ENCODE results near the gene SPP1. TPM values are rescaled to one million over a fixed set of nuclear protein-coding genes. Genes with fewer than 3 reads are reported as not detected.

The SPP1 gene
- polyA plus RNA-seq, 3 donors: 16.3 to 23.4 (median 17.1) TPM

DNA sequence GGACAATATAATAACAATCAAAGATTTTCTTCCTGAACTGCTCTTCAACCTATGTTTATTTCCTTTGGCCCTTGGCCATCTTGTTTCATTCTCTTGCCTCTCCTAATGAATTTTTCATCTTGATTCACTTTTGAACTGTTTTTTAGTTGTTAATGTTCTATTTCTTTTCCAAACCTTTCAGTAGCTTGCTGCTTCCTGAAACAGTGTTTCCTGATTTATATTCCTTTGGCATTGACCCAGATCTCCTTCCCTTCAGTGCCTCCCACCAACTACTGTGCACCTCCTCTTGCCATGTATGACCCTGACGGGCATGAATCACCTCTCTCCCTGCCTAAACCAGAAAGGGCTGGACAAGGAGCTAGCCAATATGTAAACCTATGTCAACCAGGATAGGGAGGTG lies 25.6 kb upstream of the SPP1 start:
- WGBS, 3 donors: 32 to 38% (median 38%) methylated on average over 1 of the region's 1 CpG
- no peak overlapping the region for H3K27ac ChIP-seq (ENCODE audit: low read depth, low read length)

DNA sequence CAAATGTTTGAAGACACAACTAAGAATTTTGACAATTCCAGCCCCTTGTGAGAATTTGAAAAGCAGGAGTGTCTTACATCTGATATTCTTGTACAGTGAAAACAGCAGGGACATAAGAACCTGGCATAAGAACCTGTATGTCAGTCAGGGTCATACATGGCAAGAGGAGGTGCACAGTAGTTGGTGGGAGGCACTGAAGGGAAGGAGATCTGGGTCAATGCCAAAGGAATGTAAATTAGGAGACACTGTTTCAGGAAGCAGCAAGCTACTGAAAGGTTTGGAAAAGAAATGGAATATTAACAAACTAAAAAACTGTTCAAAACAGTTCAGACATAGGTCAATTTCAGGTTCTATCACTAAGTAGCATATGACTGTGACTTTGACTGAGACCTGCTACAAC lies 25.0 kb upstream of the SPP1 start:
- H3K27ac ChIP-seq (ENCODE audit: low read depth, low read length): no peak overlapping the region

DNA sequence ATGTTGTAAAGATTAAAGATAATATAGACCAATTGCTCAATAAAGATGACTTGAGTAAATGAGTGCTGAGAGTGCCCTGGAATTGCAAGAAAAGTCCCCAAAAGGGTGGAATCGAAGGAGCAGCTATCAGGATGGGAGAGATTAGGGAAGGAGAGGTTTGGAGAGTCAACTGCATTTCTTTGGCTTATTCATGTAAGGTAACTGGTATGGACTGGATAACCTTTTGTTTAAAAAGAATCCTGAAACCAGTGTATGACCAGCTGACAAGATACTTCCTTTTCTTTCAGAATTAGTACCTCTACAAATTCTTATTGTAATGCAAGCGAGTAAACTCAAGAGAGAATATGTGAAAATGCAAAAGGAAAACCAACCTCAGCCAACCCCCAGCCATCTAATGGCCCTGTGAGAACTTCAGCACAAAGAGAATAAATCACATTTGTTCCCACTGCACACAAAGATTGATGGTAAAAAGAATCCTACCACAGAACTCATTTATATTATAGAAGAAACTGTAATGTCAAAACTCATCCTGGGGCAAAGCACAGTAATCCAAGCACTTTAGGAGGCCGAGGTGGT lies 24.5 kb upstream of the SPP1 start:
- 84 to 90% (median 85%) methylated on average over 3 of the region's 3 CpGs for WGBS, 3 donors
- no peak overlapping the region for H3K27ac ChIP-seq (ENCODE audit: low read depth, low read length)

DNA sequence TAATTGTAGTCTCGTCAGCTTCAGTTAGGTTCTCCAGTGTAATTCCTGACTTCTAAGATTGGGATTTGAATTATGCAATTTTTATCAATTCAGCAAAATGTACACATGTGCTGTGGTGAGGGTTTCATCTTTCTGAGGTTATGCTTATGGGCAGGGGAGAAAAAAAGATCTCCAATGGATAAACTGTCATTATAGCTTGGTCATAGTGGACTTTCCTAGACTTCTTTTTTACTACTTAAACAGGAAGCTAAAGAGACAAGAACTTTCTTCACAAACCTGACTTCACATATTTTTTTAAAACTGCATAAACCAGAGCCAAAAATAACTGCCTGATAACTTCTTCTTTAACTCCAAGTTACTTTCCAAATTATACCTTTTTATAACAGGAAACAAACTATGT lies 21.7 kb upstream of the SPP1 start:
- 65 to 77% (median 67%) methylated on average over 1 of the region's 1 CpG for WGBS, 3 donors
- H3K27ac ChIP-seq (ENCODE audit: low read depth, low read length): no peak overlapping the region

DNA sequence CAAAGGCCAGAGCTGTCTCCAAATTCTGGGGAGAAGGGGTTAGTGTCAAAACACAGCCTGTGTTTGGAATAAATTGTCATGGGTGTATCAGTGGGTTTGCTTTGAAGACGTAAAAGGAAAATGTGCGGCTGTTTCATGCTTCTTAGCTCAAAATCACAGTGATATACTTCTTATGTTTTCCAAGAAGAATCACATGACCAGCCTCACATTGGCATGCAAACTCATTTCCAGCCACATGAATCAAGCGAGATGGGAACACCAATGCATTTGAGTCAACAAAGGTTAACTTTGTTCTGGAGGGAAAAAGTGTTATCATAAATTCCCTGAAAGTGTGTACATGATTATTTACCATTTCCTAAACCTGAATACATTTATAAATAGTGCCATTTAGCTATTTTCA lies 19.0 kb upstream of the SPP1 start:
- no peak overlapping the region for H3K27ac ChIP-seq (ENCODE audit: low read depth, low read length)
- 74 to 87% (median 84%) methylated on average over 3 of the region's 3 CpGs for WGBS, 3 donors

DNA sequence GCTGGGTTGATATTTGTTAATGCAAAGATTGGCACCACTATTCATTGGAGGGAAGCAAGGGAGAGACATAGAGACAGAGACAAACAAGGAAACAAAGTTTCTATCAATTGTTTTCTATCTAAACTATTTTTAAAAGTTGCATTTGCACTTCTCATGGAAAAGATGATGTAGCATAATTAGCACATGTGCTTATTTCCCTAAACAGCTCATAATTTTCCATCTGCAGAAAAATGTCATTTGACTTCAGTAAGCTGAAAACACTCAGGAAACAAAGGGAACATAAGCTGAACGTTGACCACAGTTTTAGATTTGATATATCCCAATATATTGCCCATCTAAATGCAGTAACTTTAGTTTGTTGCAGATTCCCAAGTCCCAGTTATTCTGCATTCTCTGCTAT lies 18.5 kb upstream of the SPP1 start:
- 36 to 54% (median 51%) methylated on average over 1 of the region's 1 CpG for WGBS, 3 donors

DNA sequence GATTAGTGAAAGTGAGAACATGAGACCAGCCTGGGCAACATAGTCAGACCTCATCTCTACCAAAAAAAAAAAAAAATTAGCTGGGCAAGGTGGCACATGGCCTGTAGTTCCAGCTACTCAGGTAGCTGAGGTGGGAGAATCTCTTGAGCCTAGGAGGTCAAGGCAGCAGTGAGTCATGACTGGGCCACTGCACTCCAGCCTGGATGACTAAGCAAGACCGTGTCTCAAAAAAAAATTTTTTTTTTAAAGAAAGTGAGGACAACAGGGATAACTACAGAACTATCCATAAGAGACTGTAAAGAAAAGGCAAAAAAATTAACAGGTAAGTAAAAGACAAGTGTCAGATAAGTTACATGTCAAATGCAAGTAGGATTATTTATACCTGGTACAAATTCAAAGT lies 13.5 kb upstream of the SPP1 start:
- 40 to 71% (median 49%) methylated on average over 1 of the region's 1 CpG for WGBS, 3 donors

More for the DNA sequence above, 18.5 kb upstream of the SPP1 start:
- H3K27ac ChIP-seq (ENCODE audit: low read depth, low read length): no peak overlapping the region

DNA sequence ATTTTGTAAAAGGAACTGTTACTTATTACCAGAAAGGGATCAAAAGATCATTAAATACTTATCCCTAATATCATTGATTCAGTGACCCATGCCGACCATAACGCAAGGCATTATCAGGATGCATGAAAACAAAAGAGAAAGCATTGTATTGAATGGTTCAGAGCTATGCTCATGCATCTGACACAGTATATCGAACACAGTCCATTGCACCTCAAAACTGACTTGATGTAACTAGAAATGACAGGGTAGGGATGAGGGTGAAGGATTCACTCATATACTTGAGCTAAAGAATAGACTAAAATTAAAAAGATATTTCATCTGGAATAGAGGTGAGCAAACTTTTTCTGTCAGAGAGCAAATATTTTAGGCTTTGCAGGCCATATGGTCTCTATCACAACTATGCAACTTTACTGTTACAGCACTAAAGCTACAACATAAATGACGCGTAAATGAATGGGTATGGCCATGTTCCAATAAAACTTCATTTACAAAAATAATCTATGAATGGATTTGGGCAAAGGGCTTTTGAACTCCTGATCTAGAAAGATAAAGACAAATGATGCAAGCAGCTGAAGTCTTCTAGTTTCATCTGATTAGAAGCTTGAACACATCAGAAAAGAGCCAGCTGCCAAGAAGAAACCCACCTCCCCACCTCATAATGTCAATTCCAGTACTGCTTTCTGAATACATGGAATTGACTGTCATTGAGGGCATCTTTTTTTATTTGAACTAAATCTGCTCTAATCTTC lies 12.9 kb upstream of the SPP1 start:
- H3K27ac ChIP-seq (ENCODE audit: low read depth, low read length): no peak overlapping the region
- 73 to 80% (median 77%) methylated on average over 5 of the region's 5 CpGs for WGBS, 3 donors

More for the DNA sequence above, 13.5 kb upstream of the SPP1 start:
- H3K27ac ChIP-seq (ENCODE audit: low read depth, low read length): no peak overlapping the region

DNA sequence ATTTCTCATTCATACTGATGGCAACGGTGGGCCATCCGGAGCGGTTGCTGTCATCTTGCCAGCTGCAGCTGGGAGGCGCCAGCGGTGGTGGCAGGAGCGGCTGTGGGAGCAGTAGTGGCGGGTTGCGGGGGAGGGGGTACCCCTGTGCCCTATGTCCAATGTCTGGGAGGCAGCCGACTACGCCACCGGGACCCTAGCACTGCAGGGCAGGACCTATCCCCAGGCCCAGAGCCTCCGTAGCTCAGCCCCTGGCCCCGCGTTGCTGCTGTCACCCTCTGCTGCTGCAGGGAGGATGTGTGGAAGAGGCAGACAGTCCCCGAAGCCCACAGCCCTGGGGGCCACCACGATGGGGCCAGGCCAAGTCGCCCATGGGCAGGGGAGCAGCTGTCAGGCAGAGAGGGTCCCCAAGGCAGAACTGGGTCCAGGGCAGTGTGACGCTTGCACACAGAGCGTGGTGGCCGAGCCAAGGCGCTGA lies 10.0 kb upstream of the SPP1 start:
- WGBS, 3 donors: 93 to 96% (median 94%) methylated on average over 20 to 21 of the region's 21 CpGs
- no peak overlapping the region for H3K27ac ChIP-seq (ENCODE audit: low read depth, low read length)

DNA sequence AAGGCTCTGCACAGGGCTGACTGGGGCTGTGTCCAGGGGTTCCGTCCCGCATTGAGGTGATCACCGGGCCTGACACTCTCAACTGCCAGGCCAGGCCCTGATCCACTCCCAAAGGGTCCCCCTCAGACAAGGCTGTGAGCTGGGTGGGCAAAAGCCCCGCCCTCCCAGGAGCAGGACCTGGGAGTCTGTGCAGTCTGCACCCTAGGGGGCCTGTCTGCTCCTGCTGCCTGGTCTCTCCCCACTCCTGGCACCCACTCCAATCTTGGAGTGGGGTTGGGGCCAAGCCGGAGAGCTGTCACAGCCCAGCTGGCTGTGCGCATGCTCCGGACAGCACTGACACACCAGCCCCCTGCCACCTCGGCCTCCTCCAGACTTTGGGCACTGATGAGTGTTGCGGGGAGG lies 9.4 kb upstream of the SPP1 start:
- H3K27ac ChIP-seq (ENCODE audit: low read depth, low read length): no peak overlapping the region
- 92 to 97% (median 95%) methylated on average over 9 of the region's 9 CpGs for WGBS, 3 donors

DNA sequence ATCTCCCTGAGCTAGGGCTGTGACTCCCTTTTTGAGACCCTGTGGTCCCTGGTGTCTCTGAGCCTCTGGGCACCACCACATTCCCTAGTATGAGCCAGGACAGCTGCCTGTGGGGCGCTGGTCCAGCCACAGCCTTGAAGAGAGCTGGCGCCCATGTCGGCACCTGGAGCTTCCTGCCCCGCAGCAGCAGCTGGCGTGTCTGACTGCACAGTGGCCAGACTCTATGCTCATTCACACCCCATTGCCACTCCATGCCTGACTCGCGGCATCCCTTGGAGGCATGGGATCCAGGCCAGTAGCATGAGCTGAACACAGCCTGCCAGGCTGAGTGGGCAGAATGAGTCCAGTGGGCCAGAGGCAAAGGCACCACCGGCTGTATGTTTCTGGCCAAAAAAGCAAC lies 8.3 kb upstream of the SPP1 start:
- WGBS, 3 donors: 90 to 96% (median 93%) methylated on average over 8 of the region's 8 CpGs
- no peak overlapping the region for H3K27ac ChIP-seq (ENCODE audit: low read depth, low read length)

DNA sequence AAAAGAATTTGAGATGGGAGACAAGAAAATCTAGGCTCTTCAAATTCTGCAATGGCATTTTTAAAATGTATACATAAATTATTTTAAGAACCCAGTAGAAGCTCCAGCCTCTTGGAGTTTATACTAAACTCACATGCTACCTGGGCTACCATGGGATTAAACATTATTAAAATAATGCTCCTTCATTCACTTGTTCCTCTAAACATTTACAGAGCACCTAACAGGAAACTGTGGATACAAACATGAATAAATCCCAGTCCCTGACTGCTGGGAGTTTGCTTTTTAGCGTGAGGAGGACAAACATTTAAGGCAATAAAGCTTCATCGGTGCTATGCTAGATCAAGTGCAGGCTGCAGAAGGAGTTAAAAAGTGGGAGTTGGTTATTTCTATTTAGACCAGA lies 5.4 kb upstream of the SPP1 start:
- no peak overlapping the region for H3K27ac ChIP-seq (ENCODE audit: low read depth, low read length)
- WGBS, 3 donors: 53 to 86% (median 74%) methylated on average over 2 of the region's 2 CpGs

DNA sequence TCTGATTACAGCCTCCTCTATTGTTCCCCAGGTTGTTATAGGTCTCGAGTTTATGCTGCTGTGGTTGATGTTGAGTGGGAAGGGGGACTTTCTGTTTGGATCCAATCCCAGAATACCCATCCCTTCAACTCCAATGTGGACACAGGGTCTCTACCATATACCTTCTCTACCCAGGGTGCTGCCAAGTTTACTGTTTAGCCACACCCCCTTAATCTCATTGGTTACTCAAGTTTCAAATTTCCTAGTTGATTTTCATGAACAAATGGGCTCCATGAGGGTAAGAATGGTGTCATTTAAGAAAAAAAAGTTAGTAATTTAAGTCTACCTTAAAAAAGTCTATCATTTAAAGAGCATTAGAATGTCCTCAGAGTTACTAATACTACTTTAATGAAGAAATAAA lies 3.6 kb upstream of the SPP1 start:
- no peak overlapping the region for H3K27ac ChIP-seq (ENCODE audit: low read depth, low read length)
- 41 to 89% (median 46%) methylated on average over 1 of the region's 1 CpG for WGBS, 3 donors

DNA sequence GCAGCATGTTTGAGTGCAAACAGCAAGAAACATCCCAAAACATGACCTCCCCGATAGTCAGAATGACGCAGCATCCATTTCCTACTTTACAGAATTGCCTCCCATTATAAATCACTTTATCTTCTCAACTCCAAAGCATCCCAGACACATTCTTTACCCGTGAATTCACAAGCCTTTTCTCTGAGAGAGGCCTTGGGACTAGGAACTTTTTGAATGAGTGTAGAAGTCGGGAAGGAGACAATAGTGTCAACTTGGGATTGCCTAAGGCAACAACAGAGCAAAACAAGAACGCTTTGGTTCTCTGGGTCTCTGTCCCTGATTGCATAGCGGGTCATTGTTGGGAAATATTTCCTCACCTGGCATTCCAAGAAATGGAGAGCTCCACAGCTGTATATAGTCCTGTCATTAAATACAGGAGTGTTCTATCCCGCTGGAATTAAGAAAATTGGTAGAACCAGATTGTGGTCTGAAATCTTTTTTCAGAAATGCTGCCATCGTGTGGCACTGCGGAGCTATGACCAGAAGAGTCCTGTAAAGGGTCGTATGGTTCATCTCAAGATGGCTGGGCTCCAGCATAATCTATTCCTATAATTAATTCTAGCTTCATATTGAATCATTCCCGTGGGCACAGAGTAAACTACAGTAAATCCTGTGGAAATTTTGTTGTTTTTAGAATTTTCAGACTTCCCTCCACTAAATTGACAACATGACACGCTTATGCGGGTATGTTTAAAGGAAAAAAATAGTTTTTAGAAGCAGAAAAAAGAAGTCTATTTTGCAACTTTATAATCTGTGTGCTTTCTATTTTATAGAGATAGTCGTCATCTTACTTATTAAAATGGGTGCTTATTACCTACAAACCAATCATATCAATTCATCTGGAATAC lies 2.0 kb upstream of the SPP1 start:
- 27 to 30% (median 28%) methylated on average over 14 of the region's 14 CpGs for WGBS, 3 donors
- H3K27ac ChIP-seq (ENCODE audit: low read depth, low read length): no peak overlapping the region

DNA sequence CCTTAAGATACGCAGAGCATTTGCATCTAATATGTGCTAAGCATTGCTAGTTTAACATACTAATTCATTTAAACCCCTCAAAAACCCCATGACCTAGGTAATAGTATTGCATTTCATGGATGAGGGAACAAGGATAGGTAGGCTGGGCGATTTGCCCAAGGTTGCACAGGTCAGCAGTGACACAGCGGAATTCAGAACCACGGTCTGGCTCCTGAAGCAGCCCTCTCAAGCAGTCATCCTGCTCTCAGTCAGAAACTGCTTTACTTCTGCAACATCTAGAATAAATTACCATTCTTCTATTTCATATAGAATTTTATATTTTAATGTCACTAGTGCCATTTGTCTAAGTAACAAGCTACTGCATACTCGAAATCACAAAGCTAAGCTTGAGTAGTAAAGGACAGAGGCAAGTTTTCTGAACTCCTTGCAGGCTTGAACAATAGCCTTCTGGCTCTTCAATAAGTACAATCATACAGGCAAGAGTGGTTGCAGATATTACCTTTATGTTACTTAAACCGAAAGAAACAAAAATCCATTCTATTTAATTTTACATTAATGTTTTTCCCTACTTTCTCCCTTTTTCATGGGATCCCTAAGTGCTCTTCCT lies 555 bp upstream of the SPP1 start:
- 48 to 61% (median 55%) methylated on average over 6 of the region's 6 CpGs for WGBS, 3 donors
- no peak overlapping the region for H3K27ac ChIP-seq (ENCODE audit: low read depth, low read length)

DNA sequence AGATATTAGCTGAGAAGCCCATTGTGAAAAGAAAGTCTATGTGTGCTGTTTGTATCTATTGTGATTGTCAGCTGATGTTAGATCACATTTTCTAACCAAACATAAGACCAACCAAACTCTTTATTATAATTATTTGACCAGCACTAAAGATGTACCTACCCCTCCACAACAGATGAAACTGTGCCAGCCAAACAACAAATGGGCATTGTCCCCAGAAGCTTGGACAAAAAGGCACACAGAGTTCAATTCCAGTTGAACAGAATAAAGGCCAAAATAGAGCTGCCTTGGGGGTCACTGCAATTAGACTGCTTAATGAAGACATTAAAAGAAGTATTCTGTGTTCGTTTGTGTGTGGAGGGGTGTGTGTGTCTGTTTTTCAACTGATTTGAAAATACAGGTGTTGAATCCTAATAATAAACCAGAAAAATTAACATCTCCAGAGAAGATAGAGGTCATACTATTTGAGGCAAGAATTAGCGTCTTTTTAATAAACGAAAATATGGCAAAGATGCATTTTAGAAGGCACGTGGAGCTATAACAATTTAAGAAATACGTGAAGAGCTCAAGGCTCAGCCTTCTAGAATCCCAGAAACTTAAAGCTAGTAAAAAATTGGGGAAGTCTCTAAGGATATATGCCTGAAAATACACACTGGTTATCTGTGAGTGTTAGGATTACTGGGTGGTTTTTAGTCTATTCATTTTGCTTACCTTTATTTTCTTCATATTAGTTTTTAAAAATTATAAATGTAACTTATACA lies 2.2 kb downstream of the SPP1 start:
- WGBS, 3 donors: 72 to 94% (median 91%) methylated on average over 5 of the region's 5 CpGs
- no peak overlapping the region for H3K27ac ChIP-seq (ENCODE audit: low read depth, low read length)

DNA sequence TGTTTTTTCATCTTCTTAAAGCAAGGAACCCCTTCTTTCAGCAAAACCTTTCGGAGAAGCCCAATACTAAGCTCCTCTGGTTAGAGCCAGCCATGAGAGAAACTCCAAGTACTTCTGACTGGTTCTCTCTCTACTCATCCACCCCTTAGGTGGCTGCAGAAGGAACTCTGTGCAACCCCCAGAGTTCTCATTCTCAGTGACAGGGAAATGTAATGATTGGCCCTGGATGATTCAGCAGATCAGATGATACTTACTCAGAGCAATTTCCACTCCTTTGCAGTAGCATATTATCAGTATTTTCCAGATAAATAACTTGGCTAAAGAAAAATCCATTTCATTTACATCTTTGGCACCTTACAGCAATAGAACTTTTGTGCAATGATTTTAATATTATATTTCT lies 3.2 kb downstream of the SPP1 start:
- H3K27ac ChIP-seq (ENCODE audit: low read depth, low read length): no peak overlapping the region
- WGBS, 3 donors: 90 to 100% (median 95%) methylated on average over 1 of the region's 1 CpG

DNA sequence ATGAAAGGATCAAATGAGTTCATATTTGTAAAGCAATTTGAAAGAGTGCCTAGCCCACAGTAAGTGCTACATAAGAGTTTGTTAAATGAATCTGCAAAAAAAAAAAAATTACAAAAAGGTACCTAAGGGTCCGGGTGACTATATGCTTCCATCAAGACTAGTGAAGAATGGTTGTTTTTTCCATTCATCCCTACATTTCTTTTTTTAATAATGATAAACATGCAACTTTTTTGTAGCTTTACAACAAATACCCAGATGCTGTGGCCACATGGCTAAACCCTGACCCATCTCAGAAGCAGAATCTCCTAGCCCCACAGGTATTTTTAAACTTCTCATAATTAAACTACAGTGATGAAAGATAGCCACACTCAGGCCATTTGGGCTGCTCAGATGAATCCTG lies 4.3 kb downstream of the SPP1 start:
- WGBS, 3 donors: 75 to 97% (median 91%) methylated on average over 1 of the region's 1 CpG
- H3K27ac ChIP-seq (ENCODE audit: low read depth, low read length): no peak overlapping the region
